CD14-positive monocyte (primary cell): ENCODE measurements around the gene SLC27A1. TPM values are rescaled to one million over a fixed set of nuclear protein-coding genes. Genes with fewer than 3 reads are reported as not detected.

Experiments
- DNase-seq, 3 donors: peaks; one replicate each; pipeline ENCODE4 v3.0.0-alpha.2; 2011 to 2022
- H2AFZ ChIP-seq: 2 replicates; pipeline ENCODE4 v1.6.0; 2012; ENCODE audit warnings: mild to moderate bottlenecking, low read depth, low read length, inconsistent platforms; ENCODE audit not compliant: insufficient read depth, poor library complexity, severe bottlenecking
- H3K27ac ChIP-seq, 2 donors: 1 replicate in 1 of 2; 2 replicates in 1 of 2; pipeline ENCODE4 v1.5.1; 2012 to 2013; ENCODE audit warnings: low read length in 2 of 2, control low read depth in 1 of 2, inconsistent platforms in 1 of 2, low read depth in 1 of 2, mild to moderate bottlenecking in 1 of 2
- H3K27me3 ChIP-seq, 2 donors: one replicate each; pipeline versions ENCODE4 v1.6.0 to v1.6.1; 2011 to 2013; ENCODE audit warnings: low read length in 2 of 2; ENCODE audit not compliant: control insufficient read depth in 2 of 2, insufficient read depth in 2 of 2
- H3K36me3 ChIP-seq, 2 donors: replicated peaks in 1 of 2; 1 replicate in 1 of 2; 2 replicates in 1 of 2; pipeline versions ENCODE4 v1.5.1 to v1.6.1; 2012 to 2013; ENCODE audit warnings: low read length in 2 of 2, control low read depth in 1 of 2, inconsistent platforms in 1 of 2, mild to moderate bottlenecking in 1 of 2; ENCODE audit not compliant: insufficient read depth in 2 of 2, control insufficient read depth in 1 of 2
- H3K4me1 ChIP-seq, 2 donors: 1 replicate in 1 of 2; 2 replicates in 1 of 2; pipeline versions ENCODE4 v1.5.1 to v1.6.1; 2012 to 2013; ENCODE audit warnings: low read length in 2 of 2, control low read depth in 1 of 2, inconsistent platforms in 1 of 2, mild to moderate bottlenecking in 1 of 2, moderate library complexity in 1 of 2; ENCODE audit not compliant: insufficient read depth in 2 of 2, control insufficient read depth in 1 of 2
- H3K4me2 ChIP-seq: replicated peaks from 2 replicates; pipeline ENCODE3; 2012; ENCODE audit warnings: low read length, moderate library complexity, mild to moderate bottlenecking; ENCODE audit not compliant: poor library complexity, severe bottlenecking; ENCODE audit errors: extremely low read depth
- H3K4me3 ChIP-seq, 3 experiments: fragments of 200-600 bp in 1 of 3; sonication (generic) in 1 of 3; replicated peaks in 1 of 3; 1 replicate in 2 of 3; 2 replicates in 1 of 3; pipeline ENCODE4 v1.5.1; 2011 to 2013; ENCODE audit warnings: low read length in 3 of 3, mild to moderate bottlenecking in 3 of 3, control low read depth in 2 of 3, low read depth in 2 of 3, inconsistent platforms in 1 of 3, moderate library complexity in 1 of 3
- H3K79me2 ChIP-seq: 2 replicates; pipeline ENCODE4 v1.6.0; 2012; ENCODE audit warnings: mild to moderate bottlenecking, control low read depth, inconsistent platforms, low read length, moderate library complexity; ENCODE audit not compliant: insufficient read depth
- H3K9ac ChIP-seq: 2 replicates; pipeline ENCODE4 v1.6.0; 2017; ENCODE audit warnings: low read length, mild to moderate bottlenecking; ENCODE audit not compliant: insufficient read depth, poor library complexity, severe bottlenecking
- H3K9me3 ChIP-seq, 2 donors: replicated peaks in 1 of 2; 1 replicate in 1 of 2; 2 replicates in 1 of 2; pipeline versions ENCODE4 v1.5.1 to v1.6.1; 2012 to 2013; ENCODE audit warnings: low read length in 2 of 2, control low read depth in 1 of 2; ENCODE audit not compliant: control insufficient read depth in 1 of 2, insufficient read depth in 1 of 2
- H4K20me1 ChIP-seq: 2 replicates; pipeline ENCODE4 v1.6.0; 2012; ENCODE audit warnings: mild to moderate bottlenecking, low read length, control low read depth, moderate library complexity; ENCODE audit not compliant: insufficient read depth
- H3K27ac Mint-ChIP-seq, 7 donors: one replicate each; pipeline ENCODE4 v1.8.0; 2020; ENCODE audit warnings: mild to moderate bottlenecking in 7 of 7, mixed read lengths in 7 of 7, moderate library complexity in 6 of 7, inconsistent platforms in 2 of 7
- H3K27me3 Mint-ChIP-seq, 3 donors: one replicate each; pipeline ENCODE4 v1.8.0; 2021 to 2022; ENCODE audit warnings: low read depth in 3 of 3, mild to moderate bottlenecking in 3 of 3, mixed read lengths in 3 of 3, moderate library complexity in 3 of 3, inconsistent platforms in 1 of 3
- H3K36me3 Mint-ChIP-seq, 2 donors: one replicate each; pipeline ENCODE4 v1.8.0; 2020; ENCODE audit warnings: mixed read lengths in 2 of 2, inconsistent platforms in 1 of 2, mild to moderate bottlenecking in 1 of 2
- H3K4me1 Mint-ChIP-seq: one replicate; pipeline ENCODE4 v1.8.0; 2020; ENCODE audit warnings: mild to moderate bottlenecking, mixed read lengths
- H3K4me3 Mint-ChIP-seq, 2 donors: one replicate each; pipeline ENCODE4 v1.8.0; 2020; ENCODE audit warnings: mild to moderate bottlenecking in 2 of 2, mixed read lengths in 2 of 2, moderate library complexity in 1 of 2
- H3K9me3 Mint-ChIP-seq, 7 donors: one replicate each; pipeline ENCODE4 v1.8.0; 2020 to 2022; ENCODE audit warnings: mixed read lengths in 7 of 7, mild to moderate bottlenecking in 6 of 7, moderate library complexity in 6 of 7, inconsistent platforms in 2 of 7
- CTCF ChIP-seq: fragments of 200-600 bp; IDR thresholded peaks from one replicate; pipeline ENCODE4 v1.8.0; 2022; ENCODE audit warnings: antibody characterized with exemption, mild to moderate bottlenecking
- whole genome bisulfite sequencing: methylation state at CpG from one replicate; pipeline ENCODE4 v1.1.5; 2013; ENCODE audit warnings: missing lambda C conversion rate; ENCODE audit not compliant: insufficient coverage; 5-methylcytosine and 5-hydroxymethylcytosine counted together
- intact Hi-C, 2 donors: fragments of 100-400 bp; cut with micrococcal nuclease; formaldehyde crosslinking; loops; one replicate each; pipeline versions ENCODE4 v1.15.0 to v1.15.1; 2023
- polyA plus RNA-seq, 3 donors: library from polyadenylated mRNA; depleted of rRNA in 1 of 3; unstranded in 2 of 3; stranded (reverse) in 1 of 3; fragments of 300-500 nt in 2 of 3; fragments of >200 nt in 1 of 3; fragmentation: Illumina TruSeq in 2 of 3; gene quantifications; 1 replicate in 2 of 3; 2 replicates in 1 of 3; pipeline ENCODE4 v1.2.3, GENCODE V29; 2012 to 2021

SLC27A1 gene
- polyA plus RNA-seq, 3 donors: 27.1 to 36.5 (median 27.6) TPM

GRCh38 chr19:17490411-17490810 is 20.1 kb downstream of the SLC27A1 start:
- H3K4me3 Mint-ChIP-seq: no peak overlapping the region

GRCh38 chr19:17491287-17491686 is 21.0 kb downstream of the SLC27A1 start:
- Histone ChIP-seq H3K4me3 (no peak overlapping the region), H2AFZ (no peak overlapping the region), H3K27me3 (no peaks in the 10 kb centered on the region), H3K79me2 (peaks cover 3% of the 10 kb centered on the region), H3K4me1 (peaks cover 22 to 25% of the 10 kb centered on the region in 2 donors), H3K9me3 (no peaks in the 10 kb centered on the region), H3K4me2 (no peak overlapping the region), H3K27ac (no peak overlapping the region), H3K36me3 (peaks cover 2 to 7% of the 10 kb centered on the region in 2 donors), H4K20me1 (peaks cover 41% of the 10 kb centered on the region), H3K9ac (no peak overlapping the region)
- intact Hi-C loops: no loop called here
- Mint-ChIP-seq H3K36me3 (peaks cover 19 to 48% of the 10 kb centered on the region in 2 donors), H3K27me3 (peaks cover 0 to 7% (median 0%) of the 10 kb centered on the region in 3 donors), H3K4me1 (peaks cover 32% of the 10 kb centered on the region), H3K4me3 (no peak overlapping the region), H3K9me3 (peaks cover 0 to 5% (median 0%) of the 10 kb centered on the region in 7 donors), H3K27ac (no peak overlapping the region)
- no peak for TF ChIP-seq CTCF
- no peak for DNase-seq
- WGBS: no CpG with 5 or more reads among the region's 5 CpGs

More at GRCh38 chr19:17490411-17490810, 20.1 kb downstream of the SLC27A1 start:
- peaks cover 0 to 7% (median 0%) of the 10 kb centered on the region in 3 donors for H3K27me3 Mint-ChIP-seq
- Histone ChIP-seq H3K27me3 (no peaks in the 10 kb centered on the region), H4K20me1 (peaks cover 39% of the 10 kb centered on the region), H3K9ac (no peak overlapping the region), H2AFZ (no peak overlapping the region), H3K79me2 (peaks cover 10% of the 10 kb centered on the region), H3K4me3 (no peak overlapping the region), H3K4me2 (no peak overlapping the region), H3K36me3 (peaks cover 2 to 7% of the 10 kb centered on the region in 2 donors), H3K27ac (no peak overlapping the region), H3K9me3 (no peaks in the 10 kb centered on the region), H3K4me1 (peaks cover 17 to 20% of the 10 kb centered on the region in 2 donors)
- WGBS: 86% methylated on average over 2 of the region's 4 CpGs
- DNase-seq: no peak
- intact Hi-C loops: no loop called here
- peaks cover 27% of the 10 kb centered on the region for H3K4me1 Mint-ChIP-seq
- TF ChIP-seq CTCF: no peak
- H3K36me3 Mint-ChIP-seq: peaks cover 19 to 50% of the 10 kb centered on the region in 2 donors
- peaks cover 0 to 5% (median 0%) of the 10 kb centered on the region in 7 donors for H3K9me3 Mint-ChIP-seq
- no peak overlapping the region for H3K27ac Mint-ChIP-seq
